Measurements from ENCODE around the gene HIF3A.

DNA sequence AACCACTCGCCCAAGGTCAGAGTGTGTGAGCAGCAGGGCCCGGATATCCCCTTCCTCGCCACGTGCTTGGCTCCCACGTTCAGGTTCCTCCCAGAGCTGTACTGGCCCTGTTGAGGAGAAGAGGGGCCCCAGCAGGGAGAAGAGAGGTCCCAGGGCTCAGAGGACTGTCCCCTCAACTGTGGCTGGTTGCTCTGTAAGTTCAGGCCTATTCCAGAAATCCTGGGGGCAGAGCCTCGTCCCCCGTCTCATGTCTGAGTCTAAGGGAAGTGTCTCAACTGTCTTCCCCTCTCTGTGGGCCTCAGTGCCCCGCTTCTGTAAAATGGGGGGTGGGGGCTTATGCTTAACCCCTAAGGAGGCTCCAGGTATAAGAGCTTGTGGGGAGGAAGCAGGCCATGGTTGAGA is 53.9 kb downstream of the HIF3A start:
- no peak for TF ChIP-seq EZH2 (IDR thresholded peaks at IDR 0.05; ENCODE audit: insufficient read depth, low read length)
- TF ChIP-seq, protein P1, sequence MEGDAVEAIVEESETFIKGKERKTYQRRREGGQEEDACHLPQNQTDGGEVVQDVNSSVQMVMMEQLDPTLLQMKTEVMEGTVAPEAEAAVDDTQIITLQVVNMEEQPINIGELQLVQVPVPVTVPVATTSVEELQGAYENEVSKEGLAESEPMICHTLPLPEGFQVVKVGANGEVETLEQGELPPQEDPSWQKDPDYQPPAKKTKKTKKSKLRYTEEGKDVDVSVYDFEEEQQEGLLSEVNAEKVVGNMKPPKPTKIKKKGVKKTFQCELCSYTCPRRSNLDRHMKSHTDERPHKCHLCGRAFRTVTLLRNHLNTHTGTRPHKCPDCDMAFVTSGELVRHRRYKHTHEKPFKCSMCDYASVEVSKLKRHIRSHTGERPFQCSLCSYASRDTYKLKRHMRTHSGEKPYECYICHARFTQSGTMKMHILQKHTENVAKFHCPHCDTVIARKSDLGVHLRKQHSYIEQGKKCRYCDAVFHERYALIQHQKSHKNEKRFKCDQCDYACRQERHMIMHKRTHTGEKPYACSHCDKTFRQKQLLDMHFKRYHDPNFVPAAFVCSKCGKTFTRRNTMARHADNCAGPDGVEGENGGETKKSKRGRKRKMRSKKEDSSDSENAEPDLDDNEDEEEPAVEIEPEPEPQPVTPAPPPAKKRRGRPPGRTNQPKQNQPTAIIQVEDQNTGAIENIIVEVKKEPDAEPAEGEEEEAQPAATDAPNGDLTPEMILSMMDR (IDR thresholded peaks at IDR 0.05; ENCODE audit: insufficient read depth, low read depth, low read length): no peak

Data from astrocyte (in vitro differentiated cells and primary cell).